Aorta (tissue), 5 donors: ENCODE measurements around the gene SLCO4A1. TPM values are rescaled to one million over a fixed set of nuclear protein-coding genes. Genes with fewer than 3 reads are reported as not detected.

ENCODE experiments used
- ATAC-seq: fragments of 200-7000 bp; cut with Tn5 transposase; one replicate; pipeline ENCODE4 v1.9.1; 2022; ENCODE audit warnings: moderate library complexity; ENCODE audit not compliant: low FRiP score
- DNase-seq, 2 donors: peaks; one replicate each; pipeline ENCODE4 v3.0.0-alpha.2; 2020
- H3K27ac ChIP-seq, 2 donors: one replicate each; pipeline ENCODE4 v1.5.1; 2013; ENCODE audit warnings: low read length in 2 of 2, mild to moderate bottlenecking in 2 of 2, moderate library complexity in 2 of 2, control low read depth in 1 of 2, inconsistent platforms in 1 of 2, low read depth in 1 of 2
- H3K27me3 ChIP-seq, 2 donors: one replicate each; pipeline ENCODE4 v1.6.1; 2013; ENCODE audit warnings: control low read depth in 1 of 2, low read length in 1 of 2, mild to moderate bottlenecking in 1 of 2, moderate library complexity in 1 of 2; ENCODE audit not compliant: insufficient read depth in 2 of 2, control insufficient read depth in 1 of 2
- H3K36me3 ChIP-seq, 2 donors: one replicate each; pipeline ENCODE4 v1.6.1; 2013; ENCODE audit warnings: control low read depth in 1 of 2, low read length in 1 of 2, mild to moderate bottlenecking in 1 of 2; ENCODE audit not compliant: insufficient read depth in 2 of 2, control insufficient read depth in 1 of 2
- H3K4me1 ChIP-seq, 2 donors: one replicate each; pipeline ENCODE4 v1.6.1; 2013; ENCODE audit warnings: low read length in 2 of 2, control low read depth in 1 of 2, mild to moderate bottlenecking in 1 of 2, moderate library complexity in 1 of 2; ENCODE audit not compliant: insufficient read depth in 2 of 2, control insufficient read depth in 1 of 2
- H3K4me3 ChIP-seq, 2 donors: one replicate each; pipeline ENCODE4 v1.5.1; 2013; ENCODE audit warnings: low read length in 2 of 2, control low read depth in 1 of 2, mild to moderate bottlenecking in 1 of 2
- H3K9me3 ChIP-seq: one replicate; pipeline ENCODE4 v1.6.1; 2013; ENCODE audit warnings: mild to moderate bottlenecking, low read length; ENCODE audit not compliant: control insufficient read depth
- WGBS, 2 donors: extraction: QIAGEN DNeasy Blood & Tissue Kit; methylation state at CpG; one replicate each; pipeline ENCODE4 v1.1.7; 2013; 5-methylcytosine and 5-hydroxymethylcytosine counted together
- intact Hi-C, 2 donors: fragments of 100-400 bp; cut with DNase I; formaldehyde crosslinking; loops; one replicate each; pipeline versions ENCODE4 v1.14.2 to v1.15.0; 2022
- polyA plus RNA-seq, 2 donors: library from polyadenylated mRNA; stranded (reverse); fragments of 200-250 nt; gene quantifications; one replicate each; pipeline ENCODE4 v1.2.3, GENCODE V29; 2013
- total RNA-seq, 2 donors: library from RNA; stranded (reverse); fragmentation: NEBNext Ultra II Directional; extraction: Animal tissue kit (Norgen Biotek cat#: 25700); gene quantifications; one replicate each; pipeline ENCODE4 v1.2.1, GENCODE V29; 2021
- donor health status: healthy with polysubstance abuse.
- donor health status: Bipolar disorder and iron deficiency.
- donor health status: DM: no; HTN: no; CAD: no.
- donor health status: DM: no; HTN: no; CAD: no.
- donor health status: DM: yes; HTN: yes; CAD: no.

Gene SLCO4A1
- total and polyA plus RNA-seq, 4 donors, result 1.0 to 14.6 (median 9.0) TPM

GRCh38 chr20:62688083-62688482 is 45.8 kb downstream of the SLCO4A1 start:
- no peak for ATAC-seq
- intact Hi-C loops, result no loop called here
- Histone ChIP-seq H3K27ac (no peak overlapping the region), H3K36me3 (no peaks in the 10 kb centered on the region), H3K9me3 (no peaks in the 10 kb centered on the region), H3K4me3 (no peak overlapping the region), H3K27me3 (no peaks in the 10 kb centered on the region), H3K4me1 (no peaks in the 10 kb centered on the region)
- WGBS, 2 donors, result 86 to 93% methylated on average over 11 of the region's 11 CpGs
- DNase-seq, result no peak

- intact Hi-C loops, result no loop called here
- Histone ChIP-seq H3K27ac (no peak overlapping the region), H3K27me3 (no peaks in the 10 kb centered on the region), H3K9me3 (no peaks in the 10 kb centered on the region), H3K4me3 (no peak overlapping the region), H3K4me1 (no peaks in the 10 kb centered on the region), H3K36me3 (no peaks in the 10 kb centered on the region)
- ATAC-seq (no peak), DNase-seq (peak in 1 of 2 donors; percentile 43)
- 87 to 88% methylated on average over 29 of the region's 29 CpGs for WGBS, 2 donors
Measured at GRCh38 chr20:62688855-62689460, 46.7 kb downstream of the SLCO4A1 start.

- DNase-seq, result no peak
- Histone ChIP-seq H3K27ac (no peak overlapping the region), H3K36me3 (no peaks in the 10 kb centered on the region), H3K9me3 (no peaks in the 10 kb centered on the region), H3K27me3 (no peaks in the 10 kb centered on the region), H3K4me1 (no peaks in the 10 kb centered on the region), H3K4me3 (no peak overlapping the region)
- ATAC-seq, result no peak
- intact Hi-C loops, result loop anchor here in 1 of 2 donors (5.0 kb wide), 1 partner anchor 57 kb away; no protein-coding TSS in a partner anchor
- WGBS, 2 donors, result 90 to 93% methylated on average over 17 of the region's 17 CpGs
Measured at GRCh38 chr20:62689861-62690260, 47.6 kb downstream of the SLCO4A1 start.

- Histone ChIP-seq H3K27me3 (no peaks in the 10 kb centered on the region), H3K4me1 (no peaks in the 10 kb centered on the region), H3K27ac (no peak overlapping the region), H3K4me3 (no peak overlapping the region), H3K9me3 (no peaks in the 10 kb centered on the region), H3K36me3 (no peaks in the 10 kb centered on the region)
- no peak for DNase-seq
- ATAC-seq, result no peak
- WGBS, 2 donors, result 86 to 91% methylated on average over 17 of the region's 17 CpGs
- intact Hi-C loops, result loop anchor here in 1 of 2 donors (5.0 kb wide), 1 partner anchor 57 kb away; no protein-coding TSS in a partner anchor
Measured at GRCh38 chr20:62690261-62690820, 48.0 kb downstream of the SLCO4A1 start.

GRCh38 chr20:62691487-62691886 is 49.2 kb downstream of the SLCO4A1 start:
- no peaks in the 10 kb centered on the region for H3K27me3 ChIP-seq
- intact Hi-C loops, result loop anchor here in 1 of 2 donors (5.0 kb wide), 1 partner anchor 56 kb away; no protein-coding TSS in a partner anchor

GRCh38 chr20:62692176-62692575 is 49.9 kb downstream of the SLCO4A1 start:
- no peaks in the 10 kb centered on the region for H3K27me3 ChIP-seq
- intact Hi-C loops, result loop anchor here in 1 of 2 donors (5.0 kb wide), 1 partner anchor 55 kb away; no protein-coding TSS in a partner anchor
- no peak for DNase-seq
- H3K27ac ChIP-seq, result no peak overlapping the region
- ATAC-seq, result no peak
- no peak overlapping the region for H3K4me3 ChIP-seq
- 77 to 86% methylated on average over 8 of the region's 8 CpGs for WGBS, 2 donors
- no peaks in the 10 kb centered on the region for H3K4me1 ChIP-seq
- no peaks in the 10 kb centered on the region for H3K9me3 ChIP-seq
- H3K36me3 ChIP-seq, result no peaks in the 10 kb centered on the region

More at GRCh38 chr20:62691487-62691886, 49.2 kb downstream of the SLCO4A1 start:
- Histone ChIP-seq H3K9me3 (no peaks in the 10 kb centered on the region), H3K4me1 (no peaks in the 10 kb centered on the region), H3K27ac (no peak overlapping the region), H3K36me3 (no peaks in the 10 kb centered on the region), H3K4me3 (no peak overlapping the region)
- WGBS, 2 donors, result 84 to 87% methylated on average over 15 of the region's 15 CpGs
- ATAC-seq (no peak), DNase-seq (no peak)

- DNase-seq (no peak), ATAC-seq (no peak)
- intact Hi-C loops, result loop anchor here in 1 of 2 donors (5.0 kb wide), 1 partner anchor 54 kb away; no protein-coding TSS in a partner anchor
- Histone ChIP-seq H3K4me1 (no peaks in the 10 kb centered on the region), H3K9me3 (no peaks in the 10 kb centered on the region), H3K27me3 (no peaks in the 10 kb centered on the region), H3K27ac (no peak overlapping the region), H3K36me3 (no peaks in the 10 kb centered on the region), H3K4me3 (no peak overlapping the region)
- 76 to 77% methylated on average over 22 of the region's 22 CpGs for WGBS, 2 donors
Measured at GRCh38 chr20:62692801-62693523, 50.7 kb downstream of the SLCO4A1 start.

- no peak overlapping the region for H3K27ac ChIP-seq
- H3K9me3 ChIP-seq, result no peaks in the 10 kb centered on the region
- intact Hi-C loops, result loop anchor here in 1 of 2 donors (5.0 kb wide), 1 partner anchor 54 kb away; no protein-coding TSS in a partner anchor
- DNase-seq (peak in 1 of 2 donors; percentile 39), ATAC-seq (no peak)
- WGBS, 2 donors, result 65 to 73% methylated on average over 10 of the region's 10 CpGs
- no peaks in the 10 kb centered on the region for H3K27me3 ChIP-seq
- no peaks in the 10 kb centered on the region for H3K36me3 ChIP-seq
- no peaks in the 10 kb centered on the region for H3K4me1 ChIP-seq
- no peak overlapping the region for H3K4me3 ChIP-seq
Measured at GRCh38 chr20:62693524-62693922, 51.2 kb downstream of the SLCO4A1 start.
